22Rv1 (cell line): ENCODE measurements around the gene PYGO2.

Experiments used
- CTCF ChIP-seq: fragments of 450-650 bp; IDR thresholded peaks from 2 replicates; pipeline ENCODE4 v1.5.1; 2017; ENCODE audit warnings: mild to moderate bottlenecking
- ZFX ChIP-seq: fragments of 450-650 bp; IDR thresholded peaks from 2 replicates; pipeline ENCODE4 v1.6.1; 2017; ENCODE audit warnings: antibody characterized with exemption, borderline replicate concordance

GRCh38 chr1:154974808-154975408 lies 13.3 kb upstream of the PYGO2 start:
- TF ChIP-seq CTCF (no peak), ZFX (no peak)
